Osteocyte (in vitro differentiated cells): ENCODE measurements around the gene IL1RL2. TPM values are rescaled to one million over a fixed set of nuclear protein-coding genes. Genes with fewer than 3 reads are reported as not detected.

Experiments used
- DNase-seq: peaks from one replicate; pipeline ENCODE4 v3.0.0; 2021; ENCODE audit warnings: mixed read lengths; ENCODE audit not compliant: unreplicated experiment; ENCODE audit errors: extremely low spot score
- H3K27ac Mint-ChIP-seq: one replicate; pipeline ENCODE4 v1.8.0; 2021; ENCODE audit warnings: mild to moderate bottlenecking, mixed read lengths; ENCODE audit not compliant: unreplicated experiment
- H3K27me3 Mint-ChIP-seq: one replicate; pipeline ENCODE4 v1.8.0; 2021; ENCODE audit warnings: mixed read lengths; ENCODE audit not compliant: unreplicated experiment
- H3K36me3 Mint-ChIP-seq: one replicate; pipeline ENCODE4 v1.8.0; 2021; ENCODE audit warnings: mixed read lengths; ENCODE audit not compliant: unreplicated experiment
- H3K4me1 Mint-ChIP-seq: one replicate; pipeline ENCODE4 v1.8.0; 2021; ENCODE audit warnings: mixed read lengths; ENCODE audit not compliant: unreplicated experiment
- H3K4me3 Mint-ChIP-seq: one replicate; pipeline ENCODE4 v1.8.0; 2021; ENCODE audit warnings: mild to moderate bottlenecking, moderate library complexity, mixed read lengths; ENCODE audit not compliant: unreplicated experiment
- H3K9me3 Mint-ChIP-seq: one replicate; pipeline ENCODE4 v1.8.0; 2021; ENCODE audit warnings: mixed read lengths; ENCODE audit not compliant: unreplicated experiment
- CTCF ChIP-seq: fragments of 200-600 bp; sonication (generic); IDR thresholded peaks from 2 replicates; pipeline ENCODE4 v1.5.0; 2021; ENCODE audit warnings: antibody characterized with exemption, mild to moderate bottlenecking, moderate library complexity
- total RNA-seq: library from RNA; stranded (reverse); gene quantifications from 2 replicates; pipeline ENCODE4 v1.2.1, GENCODE V29; 2021

IL1RL2 gene
- total RNA-seq, 1 donor from 2014 or later = 0.21 TPM

GRCh38 chr2:102172745-102173144 is 14.1 kb upstream of the IL1RL2 start:
- DNase-seq = no peak
- no peak overlapping the region for H3K27ac Mint-ChIP-seq
- no peak for TF ChIP-seq CTCF
- peaks cover 84% of the 10 kb centered on the region for H3K36me3 Mint-ChIP-seq
- H3K4me3 Mint-ChIP-seq = no peak overlapping the region
- H3K9me3 Mint-ChIP-seq = no peaks in the 10 kb centered on the region
- H3K27me3 Mint-ChIP-seq = no peaks in the 10 kb centered on the region
- no peaks in the 10 kb centered on the region for H3K4me1 Mint-ChIP-seq

- Mint-ChIP-seq H3K27ac (no peak overlapping the region), H3K27me3 (no peaks in the 10 kb centered on the region), H3K9me3 (no peaks in the 10 kb centered on the region), H3K4me1 (peaks cover 3% of the 10 kb centered on the region), H3K36me3 (peaks cover 75% of the 10 kb centered on the region), H3K4me3 (no peak overlapping the region)
- no peak for TF ChIP-seq CTCF
- DNase-seq = no peak
Observed at GRCh38 chr2:102176172-102176571, 10.7 kb upstream of the IL1RL2 start.

- Mint-ChIP-seq H3K36me3 (peaks cover 57% of the 10 kb centered on the region), H3K9me3 (no peaks in the 10 kb centered on the region), H3K27me3 (no peaks in the 10 kb centered on the region), H3K27ac (no peak overlapping the region), H3K4me3 (no peak overlapping the region), H3K4me1 (peaks cover 3% of the 10 kb centered on the region)
- DNase-seq = no peak
- no peak for TF ChIP-seq CTCF
Observed at GRCh38 chr2:102177814-102178478, 8.9 kb upstream of the IL1RL2 start.

- DNase-seq = no peak
Observed at GRCh38 chr2:102179061-102179460, 7.8 kb upstream of the IL1RL2 start.

More at GRCh38 chr2:102179061-102179460, 7.8 kb upstream of the IL1RL2 start:
- no peaks in the 10 kb centered on the region for H3K9me3 Mint-ChIP-seq
- no peak overlapping the region for H3K27ac Mint-ChIP-seq
- peaks cover 46% of the 10 kb centered on the region for H3K36me3 Mint-ChIP-seq
- H3K4me1 Mint-ChIP-seq = peaks cover 3% of the 10 kb centered on the region
- no peaks in the 10 kb centered on the region for H3K27me3 Mint-ChIP-seq
- no peak overlapping the region for H3K4me3 Mint-ChIP-seq
- TF ChIP-seq CTCF = no peak
